OCI-LY7 (cell line): Measurements from ENCODE around the gene NCOA3. TPM values are rescaled to one million over a fixed set of nuclear protein-coding genes. Genes with fewer than 3 reads are reported as not detected.
A peak's percentile ranks its signal among the peaks of the same experiment; 100 is the strongest.

Experiments
- BruUV-seq: library from RNA; stranded (reverse); fragments of 400-500 nt; replicated peaks from 2 replicates; lab custom pipeline; 2021; lab: Mats Ljungman, UMichigan
- CTCF ChIA-PET: fragments of 300-600 bp; sonication (Branson Sonifier 250); formaldehyde crosslinking; loops from one replicate; lab custom pipeline; 2022; ENCODE audit warnings: antibody characterized with exemption; ENCODE audit not compliant: unreplicated experiment; lab: Charles Lee
- POLR2A ChIA-PET: fragments of 300-600 bp; sonication (Branson Sonifier 250); formaldehyde crosslinking; loops from one replicate; lab custom pipeline; 2022; ENCODE audit warnings: antibody characterized with exemption; lab: Charles Lee
- DNase-seq: peaks from one replicate; pipeline ENCODE4 v3.0.0-alpha.2; 2015; ENCODE audit warnings: low spot score
- H2AFZ ChIP-seq: fragments of 200-600 bp; sonication (generic), shearing (Covaris generic); 2 replicates; pipeline ENCODE4 v1.6.1; 2014; ENCODE audit warnings: mild to moderate bottlenecking, antibody characterized with exemption, low read length, moderate library complexity
- H3K27ac ChIP-seq: fragments of 200-600 bp; sonication (generic); 2 replicates; pipeline ENCODE4 v1.5.1; 2014; ENCODE audit warnings: mixed run types, low read depth, mild to moderate bottlenecking, moderate library complexity, low read length, inconsistent platforms; ENCODE audit not compliant: poor library complexity, severe bottlenecking
- H3K36me3 ChIP-seq: fragments of 200-600 bp; sonication (generic); 2 replicates; pipeline ENCODE4 v1.6.1; 2014; ENCODE audit warnings: mild to moderate bottlenecking, antibody characterized with exemption, low read length, moderate library complexity, mixed read lengths; ENCODE audit not compliant: insufficient read depth
- H3K4me1 ChIP-seq: fragments of 200-600 bp; sonication (generic); 2 replicates; pipeline ENCODE4 v1.5.1; 2014; ENCODE audit warnings: mild to moderate bottlenecking, low read length; ENCODE audit not compliant: insufficient read depth, poor library complexity, severe bottlenecking
- H3K4me2 ChIP-seq: fragments of 200-600 bp; sonication (generic); 2 replicates; pipeline ENCODE4 v1.6.1; 2014; ENCODE audit warnings: mild to moderate bottlenecking, low read length
- H3K4me3 ChIP-seq: fragments of 200-600 bp; sonication (generic); 2 replicates; pipeline ENCODE4 v1.5.1; 2014; ENCODE audit warnings: mild to moderate bottlenecking, low read depth, low read length; ENCODE audit not compliant: poor library complexity, severe bottlenecking
- H3K79me2 ChIP-seq: fragments of 200-600 bp; sonication (generic); 2 replicates; pipeline ENCODE4 v1.6.1; 2016; ENCODE audit warnings: low read depth, mild to moderate bottlenecking, low read length, moderate library complexity, mixed read lengths; ENCODE audit not compliant: insufficient read depth
- H3K9me2 ChIP-seq: fragments of 200-600 bp; sonication (generic); 2 replicates; pipeline ENCODE4 v1.6.1; 2016; ENCODE audit warnings: mild to moderate bottlenecking, low read length, mixed read lengths; ENCODE audit not compliant: insufficient read depth
- H3K9me3 ChIP-seq: fragments of 200-600 bp; sonication (generic); 2 replicates; pipeline ENCODE4 v1.6.1; 2014; ENCODE audit warnings: mild to moderate bottlenecking, mixed run types, low read length, mixed read lengths
- H4K20me1 ChIP-seq: fragments of 200-600 bp; sonication (generic); 2 replicates; pipeline ENCODE4 v1.6.1; 2014; ENCODE audit warnings: mild to moderate bottlenecking, antibody characterized with exemption, low read length, moderate library complexity, mixed read lengths; ENCODE audit not compliant: insufficient read depth
- EZH2phosphoT487 ChIP-seq: fragments of 200-600 bp; sonication (generic); IDR thresholded peaks from 2 replicates; pipeline ENCODE4 v1.6.1; 2018; ENCODE audit warnings: low read depth, borderline replicate concordance, mild to moderate bottlenecking, mixed run types, antibody characterized with exemption, low read length, moderate library complexity, mixed read lengths
- intact Hi-C: fragments of 100-400 bp; cut with micrococcal nuclease; formaldehyde crosslinking; loops from one replicate; pipeline ENCODE4 v1.10.0; 2022; ENCODE audit not compliant: unreplicated experiment
- total RNA-seq, 2 experiments: library from RNA; depleted of rRNA in 1 of 2; stranded (reverse); fragments of >200 nt in 1 of 2; shearing (Covaris generic) in 1 of 2; gene quantifications; 2 replicates each; pipeline ENCODE4 v1.2.3, GENCODE V29; 2014 to 2022
- TF ChIP-seq, protein P1 (sequence below): fragments of 200-600 bp; sonication (generic); conservative IDR thresholded peaks from 2 replicates; pipeline ENCODE4 v1.5.1; 2014; ENCODE audit warnings: mild to moderate bottlenecking, antibody characterized with exemption, low read length, moderate library complexity, mixed read lengths

The NCOA3 gene
- total RNA-seq, 2 experiments from 2014 or later = 50.5 to 75.6 TPM

DNA sequence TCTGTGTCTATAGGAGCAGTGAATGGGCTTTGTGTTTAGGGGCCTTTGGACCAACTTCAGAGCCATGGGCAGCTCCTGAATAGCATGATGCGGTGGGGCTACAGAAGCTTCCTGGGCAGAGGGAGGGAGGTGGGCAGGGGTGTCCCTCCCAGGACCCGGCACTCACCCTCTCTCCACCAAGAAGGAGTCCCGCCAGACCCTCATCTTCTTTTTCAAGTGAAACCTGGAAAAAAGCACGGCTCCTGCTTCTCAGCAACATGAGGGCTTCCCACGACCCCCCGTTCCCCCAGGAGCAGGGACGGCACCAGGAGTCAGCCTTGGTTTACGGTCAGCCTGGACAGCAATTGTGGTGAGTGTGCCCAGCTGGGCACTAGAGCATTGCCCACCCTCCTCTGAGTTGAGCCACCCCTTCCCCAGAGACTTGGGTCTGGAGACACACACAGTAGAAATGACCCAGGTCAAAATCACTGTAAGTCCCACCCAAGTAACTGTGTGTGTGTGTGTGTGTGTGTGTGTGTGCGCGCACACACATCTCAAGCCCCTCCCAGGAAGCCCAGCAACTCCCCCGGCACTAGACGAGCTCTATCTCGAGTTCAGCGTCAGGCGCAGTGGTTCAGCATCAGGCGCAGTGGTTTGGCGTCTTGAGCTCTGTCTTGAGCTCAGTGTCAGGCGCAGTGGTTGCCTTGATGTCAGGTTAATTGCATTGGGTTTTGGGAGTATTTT is 175.4 kb downstream of the NCOA3 start:
- no peaks in the 10 kb centered on the region for H3K4me1 ChIP-seq
- no peaks in the 10 kb centered on the region for H3K79me2 ChIP-seq
- H3K4me3 ChIP-seq = no peak overlapping the region
- intact Hi-C loops = loop anchor here (5.0 kb wide), 1 partner anchor 510 kb away; no protein-coding TSS in a partner anchor
- no peak for DNase-seq
- no peaks in the 10 kb centered on the region for H3K9me3 ChIP-seq
- H2AFZ ChIP-seq = no peak overlapping the region
- no peak overlapping the region for H3K4me2 ChIP-seq
- H3K9me2 ChIP-seq = no peaks in the 10 kb centered on the region
- CTCF ChIA-PET = interaction anchor here (0.6 to 1.2 kb wide), 2 partner anchors 15 to 513 kb away, joined by 3 read pairs; no protein-coding TSS in a partner anchor
- no peak overlapping the region for H3K27ac ChIP-seq
- no peaks in the 10 kb centered on the region for H4K20me1 ChIP-seq
- no peaks in the 10 kb centered on the region for H3K36me3 ChIP-seq
- POLR2A ChIA-PET = no interaction called here
- no peak for TF ChIP-seq EZH2phosphoT487
- TF ChIP-seq, protein P1, sequence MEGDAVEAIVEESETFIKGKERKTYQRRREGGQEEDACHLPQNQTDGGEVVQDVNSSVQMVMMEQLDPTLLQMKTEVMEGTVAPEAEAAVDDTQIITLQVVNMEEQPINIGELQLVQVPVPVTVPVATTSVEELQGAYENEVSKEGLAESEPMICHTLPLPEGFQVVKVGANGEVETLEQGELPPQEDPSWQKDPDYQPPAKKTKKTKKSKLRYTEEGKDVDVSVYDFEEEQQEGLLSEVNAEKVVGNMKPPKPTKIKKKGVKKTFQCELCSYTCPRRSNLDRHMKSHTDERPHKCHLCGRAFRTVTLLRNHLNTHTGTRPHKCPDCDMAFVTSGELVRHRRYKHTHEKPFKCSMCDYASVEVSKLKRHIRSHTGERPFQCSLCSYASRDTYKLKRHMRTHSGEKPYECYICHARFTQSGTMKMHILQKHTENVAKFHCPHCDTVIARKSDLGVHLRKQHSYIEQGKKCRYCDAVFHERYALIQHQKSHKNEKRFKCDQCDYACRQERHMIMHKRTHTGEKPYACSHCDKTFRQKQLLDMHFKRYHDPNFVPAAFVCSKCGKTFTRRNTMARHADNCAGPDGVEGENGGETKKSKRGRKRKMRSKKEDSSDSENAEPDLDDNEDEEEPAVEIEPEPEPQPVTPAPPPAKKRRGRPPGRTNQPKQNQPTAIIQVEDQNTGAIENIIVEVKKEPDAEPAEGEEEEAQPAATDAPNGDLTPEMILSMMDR = no peak
- no TSS peak for BruUV-seq

DNA sequence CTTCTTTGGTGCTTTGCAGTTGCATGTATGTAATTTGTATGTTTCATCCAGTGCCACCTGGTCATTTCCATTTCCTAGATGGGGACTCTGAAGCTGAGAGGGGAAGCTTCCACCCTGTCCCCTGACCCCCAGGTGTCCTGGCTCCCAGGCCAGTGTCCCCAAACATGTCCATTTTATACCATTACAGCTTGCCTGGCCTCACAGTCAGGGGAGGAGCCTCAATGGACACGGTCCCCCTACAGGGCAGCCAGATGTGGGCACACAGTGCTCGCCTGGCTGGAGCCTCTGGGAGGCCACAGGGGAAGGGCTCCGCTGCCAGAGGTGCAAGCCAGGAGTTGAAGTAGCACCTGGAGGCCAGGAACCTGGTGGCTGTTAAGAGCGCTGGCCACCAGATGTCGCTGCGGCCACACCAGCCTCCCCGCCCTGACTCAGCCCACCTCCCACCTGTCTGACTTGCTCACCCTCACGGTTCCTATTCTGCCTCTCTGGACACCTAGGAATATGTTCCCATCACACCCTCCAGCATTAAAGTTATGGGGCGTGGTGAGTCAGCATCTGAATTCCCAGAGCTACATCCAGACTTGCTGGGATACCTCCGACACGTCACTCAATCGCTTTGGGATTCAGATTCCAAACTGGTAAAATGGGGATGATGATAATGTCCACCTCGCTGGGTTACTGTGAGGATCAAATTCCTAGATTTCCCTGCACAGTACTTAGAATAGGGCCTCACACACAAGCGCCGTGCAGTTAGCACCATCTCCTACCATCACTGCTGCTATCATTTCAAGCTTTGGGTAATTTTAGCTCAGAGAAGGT is 176.2 kb downstream of the NCOA3 start:
- Histone ChIP-seq H3K4me3 (no peak overlapping the region), H4K20me1 (no peaks in the 10 kb centered on the region), H3K9me3 (no peaks in the 10 kb centered on the region), H3K79me2 (no peaks in the 10 kb centered on the region), H3K27ac (no peak overlapping the region), H3K4me1 (no peaks in the 10 kb centered on the region), H2AFZ (no peak overlapping the region), H3K9me2 (no peaks in the 10 kb centered on the region), H3K4me2 (no peak overlapping the region), H3K36me3 (no peaks in the 10 kb centered on the region)
- intact Hi-C loops = loop anchor here (1.0 to 5.0 kb wide), 3 partner anchors 34 to 943 kb away; no protein-coding TSS in a partner anchor
- TF ChIP-seq EZH2phosphoT487 = no peak
- TF ChIP-seq, protein P1 = peak; percentile 90
- BruUV-seq = no TSS peak
- ChIA-PET CTCF (interaction anchor here (0.6 to 1.3 kb wide), 3 partner anchors 14 to 514 kb away, joined by 3 read pairs; no protein-coding TSS in a partner anchor), POLR2A (interaction anchor here (0.6 kb wide), 2 partner anchors 49 to 373 kb away, joined by 3 read pairs; no protein-coding TSS in a partner anchor)
- DNase-seq = peak; percentile 72
